ENCODE data around the gene TFF3. TPM values are rescaled to one million over a fixed set of nuclear protein-coding genes. Genes with fewer than 3 reads are reported as not detected.

The TFF3 gene
- total and polyA plus RNA-seq, 2 of the 4 experiments (the other 2 are of a cell fraction), result not detected

- no peak overlapping the region for H2AK9ac ChIP-seq (replicated peaks; ENCODE audit: low read depth, low read length, poor library complexity)
- H3K56ac ChIP-seq (ENCODE audit: extremely low read depth, insufficient read depth, low read length), result no peak overlapping the region
- H2AK5ac ChIP-seq (ENCODE audit: low read depth, low read length), result no peak overlapping the region
- H3K4me1 ChIP-seq (ENCODE audit: control insufficient read depth, insufficient read depth, low read length), result no peaks in the 10 kb centered on the region
- no peak overlapping the region for H3K4me2 ChIP-seq (ENCODE audit: low read depth, low read length)
- no peaks in the 10 kb centered on the region for H4K20me1 ChIP-seq (ENCODE audit: insufficient read depth, low read length)
- no peak overlapping the region for H2AFZ ChIP-seq (replicated peaks; ENCODE audit: low read length, poor library complexity)
- no TSS peak for BruUV-seq (replicated peaks)
- ATAC-seq (ENCODE audit: low read depth) (no peak), DNase-seq (no peak)
- H3K9me1 ChIP-seq (ENCODE audit: insufficient read depth, low read length), result no peaks in the 10 kb centered on the region
- H2BK20ac ChIP-seq (ENCODE audit: low read depth, low read length), result no peak overlapping the region
- no CpG with 5 or more reads among the region's 3 CpGs for WGBS, 2 experiments (ENCODE audit: extremely low coverage in 2 of 2, insufficient read length in 1 of 2)
- H4K5ac ChIP-seq (ENCODE audit: low read depth, low read length), result no peak overlapping the region
- no peak for TF ChIP-seq BHLHE40 (IDR thresholded peaks at IDR 0.05; ENCODE audit: low read depth, low read length)
- dilution Hi-C loops (cut with HindIII; ENCODE audit: low sequenced_read_pairs, unreplicated experiment), result no loop called here
- no peak overlapping the region for H4K8ac ChIP-seq (ENCODE audit: low read depth in 2 of 2, low read length in 2 of 2)
- H3K36me3 ChIP-seq (ENCODE audit: control insufficient read depth, insufficient read depth, low read length), result no peaks in the 10 kb centered on the region
- H2BK120ac ChIP-seq (ENCODE audit: low read depth, low read length), result no peak overlapping the region
- ChIA-PET POLR2A (ENCODE audit: unreplicated experiment) (no interaction called here), CTCF (interaction anchor here (1.1 kb wide), 1 partner anchor 10 kb away, joined by 3 read pairs; no protein-coding TSS in a partner anchor)
- no peaks in the 10 kb centered on the region for H3K79me1 ChIP-seq (ENCODE audit: low read depth in 1 of 2, low read length in 2 of 2)
- no peak overlapping the region for H3K23ac ChIP-seq (ENCODE audit: low read depth, low read length)
- no peak overlapping the region for H3K9ac ChIP-seq (ENCODE audit: low read depth, low read length)
- no peaks in the 10 kb centered on the region; the same call in 1 of the 2 replicates for H3K9me3 ChIP-seq (ENCODE audit: control insufficient read depth, insufficient read depth, low read length)
- no peak overlapping the region for H3K4me3 ChIP-seq (ENCODE audit: insufficient read depth, low read depth, low read length)
- H3K27ac ChIP-seq (ENCODE audit: insufficient read depth, low read length), result no peak overlapping the region
- in situ Hi-C loops (cut with MboI; ENCODE audit: low sequenced_read_pairs), result no loop called here
- H3K27me3 ChIP-seq (ENCODE audit: control insufficient read depth, insufficient read depth, low read length), result peaks cover 15% of the 10 kb centered on the region
- H3K14ac ChIP-seq (replicated peaks; ENCODE audit: low read depth, low read length), result no peak overlapping the region
- H4K91ac ChIP-seq (ENCODE audit: insufficient read depth, low read depth, low read length), result no peak overlapping the region
- no peak overlapping the region for H2BK5ac ChIP-seq (ENCODE audit: low read depth, low read length, poor library complexity, severe bottlenecking)
- no peak overlapping the region for H2BK15ac ChIP-seq (ENCODE audit: low read depth, low read length)
- H3K18ac ChIP-seq (ENCODE audit: low read depth, low read length), result no peak overlapping the region
- intact Hi-C loops (cut with micrococcal nuclease), result no loop called here
- H3K4ac ChIP-seq (ENCODE audit: low read depth, low read length), result no peak overlapping the region
Measured at GRCh38 chr21:42357307-42357706, 42.1 kb upstream of the TFF3 start.
